Hepatic stellate cell (primary cell): ENCODE data around the gene GLRA2.

ENCODE experiments used
- DNase-seq: peaks from one replicate; pipeline ENCODE4 v3.0.0; 2011; ENCODE audit warnings: low spot score

GLRA2 gene

GRCh38 chrX:14702145-14702544 is 172.8 kb downstream of the GLRA2 start:
- DNase-seq, result no peak

DNA sequence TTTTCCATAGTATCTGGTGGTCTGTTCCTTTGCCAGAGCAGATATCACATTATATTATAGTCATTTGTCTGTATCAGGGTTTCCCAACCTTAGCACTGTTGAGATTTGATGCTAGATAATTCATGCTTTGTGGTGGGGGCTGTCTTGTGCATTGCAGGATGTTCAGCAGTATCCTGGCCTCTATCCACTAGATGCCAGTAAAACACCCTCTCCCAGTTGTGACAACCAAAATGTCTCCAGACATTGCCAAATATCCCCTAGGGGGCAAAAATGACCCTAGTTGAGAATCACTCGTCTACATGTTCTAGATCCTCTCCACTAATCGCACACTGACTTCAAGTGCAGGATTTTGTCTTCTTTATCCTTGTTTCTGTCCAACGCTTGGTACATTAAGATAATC is 182.8 kb downstream of the GLRA2 start:
- DNase-seq, result no peak

GRCh38 chrX:14717949-14718348 is 188.6 kb downstream of the GLRA2 start:
- DNase-seq, result no peak

DNA sequence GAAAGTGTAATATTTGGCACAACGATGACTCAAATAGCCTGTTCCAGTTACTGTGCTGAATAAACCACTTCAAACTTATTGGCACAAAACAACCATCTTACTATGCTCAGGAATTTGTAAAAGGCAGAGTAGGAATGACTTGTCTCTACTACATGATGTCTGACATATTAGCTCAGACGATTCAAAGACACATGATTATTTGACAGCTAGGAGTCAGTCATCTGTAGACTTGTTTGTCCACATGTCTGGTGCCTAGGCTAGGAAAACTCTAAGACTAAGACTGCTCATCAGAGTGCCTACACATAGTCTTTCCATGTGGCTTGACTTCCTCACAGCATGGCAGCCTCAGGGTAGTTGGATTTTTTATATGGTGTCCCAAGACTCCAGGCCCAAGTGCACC is 189.1 kb downstream of the GLRA2 start:
- DNase-seq, result no peak

GRCh38 chrX:14729058-14729457 is 199.7 kb downstream of the GLRA2 start:
- DNase-seq, result no peak

DNA sequence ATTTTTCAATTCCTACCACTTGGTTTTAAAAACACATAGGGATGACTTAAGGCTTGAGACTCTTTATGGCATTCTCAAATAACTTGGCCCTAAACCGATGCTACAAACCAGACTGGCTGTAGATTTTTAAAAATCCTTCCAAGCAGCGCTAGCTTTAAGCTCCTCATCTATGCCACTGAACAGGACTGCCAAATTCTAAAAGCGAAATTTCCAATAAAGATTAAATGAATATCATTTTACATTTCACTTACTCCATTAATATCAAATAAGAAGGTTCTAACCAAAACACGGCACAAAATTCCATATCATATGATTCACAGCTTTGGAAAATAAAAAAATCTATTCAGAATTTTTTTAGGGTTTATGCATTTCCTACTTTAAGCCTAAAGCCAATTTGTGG is 209.3 kb downstream of the GLRA2 start:
- DNase-seq, result no peak

GRCh38 chrX:14753441-14753840 is 224.1 kb downstream of the GLRA2 start:
- DNase-seq, result no peak

DNA sequence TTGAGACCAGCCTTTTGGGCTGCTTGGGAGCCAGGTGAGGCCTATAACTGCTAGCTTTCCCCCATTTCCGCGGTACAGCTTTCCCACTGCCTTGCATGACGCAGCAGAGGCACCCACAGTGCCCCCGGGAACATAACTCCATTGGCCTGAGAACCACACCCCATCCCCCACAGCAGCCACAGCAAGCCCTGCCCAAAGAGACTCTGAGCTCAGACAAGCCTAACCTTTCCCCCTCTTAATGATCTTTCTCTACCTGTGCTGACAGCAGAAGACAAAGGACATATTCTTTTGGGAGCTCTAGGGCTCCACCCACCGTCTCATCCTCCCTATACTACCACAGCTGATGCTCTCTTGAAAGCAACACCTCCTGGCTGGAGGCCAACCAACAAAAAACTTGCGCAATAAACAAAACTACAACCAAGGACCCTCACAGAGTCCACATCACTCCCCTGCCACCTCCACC is 228.7 kb downstream of the GLRA2 start:
- no peak for DNase-seq

DNA sequence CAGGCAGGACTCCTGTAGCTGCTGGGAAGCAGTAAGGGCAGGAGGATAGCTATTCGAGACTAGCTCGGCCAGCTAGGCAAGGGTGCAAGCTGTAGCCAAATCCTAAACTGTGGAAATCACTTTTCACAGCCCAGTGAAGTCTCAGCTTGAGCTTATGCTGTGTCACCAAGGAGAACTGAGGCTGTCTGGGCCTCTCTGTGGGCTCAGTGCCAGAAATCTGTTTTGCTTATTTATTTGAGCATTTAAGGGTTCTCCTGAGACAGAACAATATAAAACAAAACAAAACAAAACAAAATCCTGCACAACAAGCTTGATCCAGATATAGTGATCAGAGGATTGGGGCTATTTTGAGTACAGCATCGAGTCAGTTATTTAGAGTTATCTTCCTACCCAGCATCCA is 246.1 kb downstream of the GLRA2 start:
- DNase-seq, result no peak

- no peak for DNase-seq
Measured at GRCh38 chrX:14776901-14777300, 247.6 kb downstream of the GLRA2 start.

GRCh38 chrX:14777525-14777924 is 248.2 kb downstream of the GLRA2 start:
- DNase-seq, result peak; percentile 11

DNA sequence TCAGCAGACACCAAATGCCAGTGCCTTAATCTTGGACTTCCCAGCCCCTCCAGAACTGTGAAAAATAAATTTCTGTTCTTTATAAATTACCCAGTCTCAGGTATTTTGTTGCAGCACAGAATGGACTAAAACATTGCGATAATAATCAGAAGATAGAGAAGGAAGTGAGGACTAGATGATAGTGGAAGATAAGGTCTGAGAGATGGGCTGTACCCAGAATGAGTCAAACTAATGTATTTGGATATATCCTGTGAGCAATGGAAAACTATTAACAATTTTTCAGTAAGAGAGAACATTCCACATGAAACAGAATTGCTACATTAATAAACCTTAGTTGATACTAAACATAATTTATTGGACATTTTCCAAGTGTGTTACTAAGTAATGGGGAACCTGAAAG is 250.2 kb downstream of the GLRA2 start:
- DNase-seq, result no peak
